Measurements from ENCODE around the gene GATAD2A. TPM values are rescaled to one million over a fixed set of nuclear protein-coding genes. Genes with fewer than 3 reads are reported as not detected.

Gene GATAD2A
- total and polyA plus RNA-seq, 4 experiments from 2014 or later: 3.8 to 108 (median 65.6) TPM

- Mint-ChIP-seq H3K4me3 (peak overlapping the region in 4 of 8 donors; percentile 7 to 67 (median 19)), H3K27me3 (no peaks in the 10 kb centered on the region), H3K27ac (peak overlapping the region; percentile 22 to 82 (median 49)), H3K9me3 (no peaks in the 10 kb centered on the region), H3K36me3 (peaks cover 3 to 4% of the 10 kb centered on the region in 2 donors), H3K4me1 (peaks cover 42 to 93% (median 72%) of the 10 kb centered on the region in 4 donors)
- CTCF ChIA-PET (ENCODE audit: partially characterized antibody): no interaction called here
- POLR2A ChIA-PET (ENCODE audit: partially characterized antibody): no interaction called here
- Histone ChIP-seq H3K27me3 (ENCODE audit: insufficient read depth, low read length) (no peaks in the 10 kb centered on the region), H3K27ac (ENCODE audit: low read depth, low read length) (peak overlapping the region; percentile 10), H3K4me1 (ENCODE audit: insufficient read depth, low read length) (peaks cover 77% of the 10 kb centered on the region), H3K36me3 (ENCODE audit: insufficient read depth, low read length) (no peaks in the 10 kb centered on the region), H3K9me3 (ENCODE audit: control insufficient read depth in 1 of 2, low read length in 2 of 2) (no peaks in the 10 kb centered on the region), H3K4me3 (ENCODE audit: low read length in 2 of 2) (no peak overlapping the region)
- DNase-seq: no peak
- intact Hi-C loops (cut with micrococcal nuclease): no loop called here
These were observed 15.8 kb downstream of the GATAD2A start for GRCh38 chr19:19421299-19421696.

- Mint-ChIP-seq H3K9me3 (no peaks in the 10 kb centered on the region), H3K36me3 (peaks cover 3 to 4% of the 10 kb centered on the region in 2 donors), H3K4me3 (peak overlapping the region in 2 of 8 donors; percentile 15 to 39), H3K4me1 (peaks cover 43 to 96% (median 73%) of the 10 kb centered on the region in 4 donors), H3K27me3 (no peaks in the 10 kb centered on the region), H3K27ac (peak overlapping the region in 1 of 7 donors; percentile 67)
- ChIA-PET POLR2A (ENCODE audit: partially characterized antibody) (no interaction called here), CTCF (ENCODE audit: partially characterized antibody) (no interaction called here)
- H3K27me3 ChIP-seq (ENCODE audit: insufficient read depth, low read length): no peaks in the 10 kb centered on the region
- DNase-seq: no peak
- H3K9me3 ChIP-seq (ENCODE audit: control insufficient read depth in 1 of 2, low read length in 2 of 2): no peaks in the 10 kb centered on the region
- no peaks in the 10 kb centered on the region for H3K36me3 ChIP-seq (ENCODE audit: insufficient read depth, low read length)
- intact Hi-C loops (cut with micrococcal nuclease): no loop called here
- peaks cover 78% of the 10 kb centered on the region for H3K4me1 ChIP-seq (ENCODE audit: insufficient read depth, low read length)
- no peak overlapping the region for H3K27ac ChIP-seq (ENCODE audit: low read depth, low read length)
- H3K4me3 ChIP-seq (ENCODE audit: low read length in 2 of 2): no peak overlapping the region
These were observed 16.7 kb downstream of the GATAD2A start for GRCh38 chr19:19422156-19422555.

- H3K4me3 Mint-ChIP-seq: peak overlapping the region in 2 of 8 donors; percentile 2 to 59
- H3K27me3 Mint-ChIP-seq: no peaks in the 10 kb centered on the region
- Histone ChIP-seq H3K4me3 (ENCODE audit: low read length in 2 of 2) (no peak overlapping the region), H3K36me3 (ENCODE audit: insufficient read depth, low read length) (no peaks in the 10 kb centered on the region), H3K9me3 (ENCODE audit: control insufficient read depth in 1 of 2, low read length in 2 of 2) (no peaks in the 10 kb centered on the region), H3K27ac (ENCODE audit: low read depth, low read length) (no peak overlapping the region), H3K27me3 (ENCODE audit: insufficient read depth, low read length) (no peaks in the 10 kb centered on the region), H3K4me1 (ENCODE audit: insufficient read depth, low read length) (peaks cover 77% of the 10 kb centered on the region)
- H3K9me3 Mint-ChIP-seq: no peaks in the 10 kb centered on the region
- H3K27ac Mint-ChIP-seq: peak overlapping the region in 3 of 7 donors; percentile 12 to 78 (median 36)
- intact Hi-C loops (cut with micrococcal nuclease): no loop called here
- ChIA-PET POLR2A (ENCODE audit: partially characterized antibody) (interaction anchor here (1.5 kb wide), 1 partner anchor 18 kb away, joined by 4 read pairs; the partner anchor contains the start of gene GATAD2A), CTCF (ENCODE audit: partially characterized antibody) (interaction anchor here (0.9 to 1.2 kb wide), 2 partner anchors 13 to 62 kb away, joined by 3 read pairs; no protein-coding TSS in a partner anchor)
- peaks cover 39 to 96% (median 72%) of the 10 kb centered on the region in 4 donors for H3K4me1 Mint-ChIP-seq
- H3K36me3 Mint-ChIP-seq: peaks cover 3 to 9% of the 10 kb centered on the region in 2 donors
- no peak for DNase-seq
These were observed 17.8 kb downstream of the GATAD2A start for GRCh38 chr19:19423322-19423721.

GRCh38 chr19:19425170-19425875 is 19.8 kb downstream of the GATAD2A start:
- ChIA-PET POLR2A (ENCODE audit: partially characterized antibody) (no interaction called here), CTCF (ENCODE audit: partially characterized antibody) (interaction anchor here (1.0 to 1.7 kb wide), 3 partner anchors 11 to 63 kb away, joined by 3 read pairs; partner anchors contain the start of gene GATAD2A)
- H3K27ac ChIP-seq (ENCODE audit: low read depth, low read length): no peak overlapping the region
- peak overlapping the region in 1 of 8 donors; percentile 23 for H3K4me3 Mint-ChIP-seq
- H3K27me3 ChIP-seq (ENCODE audit: insufficient read depth, low read length): no peaks in the 10 kb centered on the region
- H3K36me3 Mint-ChIP-seq: peaks cover 3 to 12% of the 10 kb centered on the region in 2 donors
- H3K36me3 ChIP-seq (ENCODE audit: insufficient read depth, low read length): no peaks in the 10 kb centered on the region
- H3K4me1 ChIP-seq (ENCODE audit: insufficient read depth, low read length): peaks cover 87% of the 10 kb centered on the region
- H3K4me1 Mint-ChIP-seq: peaks cover 44 to 100% (median 78%) of the 10 kb centered on the region in 4 donors
- H3K4me3 ChIP-seq (ENCODE audit: low read length in 2 of 2): no peak overlapping the region
- no peak for DNase-seq
- no peaks in the 10 kb centered on the region for H3K9me3 Mint-ChIP-seq
- H3K27me3 Mint-ChIP-seq: no peaks in the 10 kb centered on the region
- peak overlapping the region in 4 of 7 donors; percentile 18 to 75 (median 58) for H3K27ac Mint-ChIP-seq
- intact Hi-C loops (cut with micrococcal nuclease): no loop called here
- H3K9me3 ChIP-seq (ENCODE audit: control insufficient read depth in 1 of 2, low read length in 2 of 2): no peaks in the 10 kb centered on the region

GRCh38 chr19:19426216-19426615 is 20.7 kb downstream of the GATAD2A start:
- H3K27me3 Mint-ChIP-seq: no peaks in the 10 kb centered on the region
- no peak overlapping the region for H3K4me3 ChIP-seq (ENCODE audit: low read length in 2 of 2)
- no peak overlapping the region for H3K27ac ChIP-seq (ENCODE audit: low read depth, low read length)
- no peaks in the 10 kb centered on the region for H3K27me3 ChIP-seq (ENCODE audit: insufficient read depth, low read length)
- peaks cover 42 to 100% (median 77%) of the 10 kb centered on the region in 4 donors for H3K4me1 Mint-ChIP-seq
- no peaks in the 10 kb centered on the region for H3K9me3 ChIP-seq (ENCODE audit: control insufficient read depth in 1 of 2, low read length in 2 of 2)
- CTCF ChIA-PET (ENCODE audit: partially characterized antibody): interaction anchor here (1.0 to 1.2 kb wide), 2 partner anchors 21 to 63 kb away, joined by 3 read pairs; partner anchors contain the start of gene GATAD2A
- POLR2A ChIA-PET (ENCODE audit: partially characterized antibody): interaction anchor here (0.9 kb wide), 1 partner anchor 28 kb away, joined by 3 read pairs; no protein-coding TSS in a partner anchor
- H3K9me3 Mint-ChIP-seq: no peaks in the 10 kb centered on the region
- no peak overlapping the region for H3K4me3 Mint-ChIP-seq
- intact Hi-C loops (cut with micrococcal nuclease): no loop called here
- no peaks in the 10 kb centered on the region for H3K36me3 ChIP-seq (ENCODE audit: insufficient read depth, low read length)
- DNase-seq: no peak
- peak overlapping the region in 2 of 7 donors; percentile 48 to 75 for H3K27ac Mint-ChIP-seq
- H3K36me3 Mint-ChIP-seq: peaks cover 0 to 12% of the 10 kb centered on the region in 2 donors
- H3K4me1 ChIP-seq (ENCODE audit: insufficient read depth, low read length): peaks cover 87% of the 10 kb centered on the region

- Mint-ChIP-seq H3K4me1 (peaks cover 41 to 100% (median 77%) of the 10 kb centered on the region in 4 donors), H3K36me3 (peaks cover 0 to 12% of the 10 kb centered on the region in 2 donors), H3K4me3 (peak overlapping the region in 1 of 8 donors; percentile 39), H3K9me3 (peaks cover 0 to 2% (median 0%) of the 10 kb centered on the region in 8 donors), H3K27ac (peak overlapping the region in 6 of 7 donors; percentile 10 to 79 (median 46)), H3K27me3 (no peaks in the 10 kb centered on the region)
- H3K4me3 ChIP-seq (ENCODE audit: low read length in 2 of 2): no peak overlapping the region
- no peaks in the 10 kb centered on the region for H3K36me3 ChIP-seq (ENCODE audit: insufficient read depth, low read length)
- H3K27ac ChIP-seq (ENCODE audit: low read depth, low read length): no peak overlapping the region
- H3K27me3 ChIP-seq (ENCODE audit: insufficient read depth, low read length): no peaks in the 10 kb centered on the region
- ChIA-PET CTCF (ENCODE audit: partially characterized antibody) (no interaction called here), POLR2A (ENCODE audit: partially characterized antibody) (interaction anchor here (0.6 to 0.9 kb wide), 2 partner anchors 28 to 60 kb away, joined by 3 read pairs; no protein-coding TSS in a partner anchor)
- intact Hi-C loops (cut with micrococcal nuclease): no loop called here
- H3K4me1 ChIP-seq (ENCODE audit: insufficient read depth, low read length): peaks cover 83% of the 10 kb centered on the region
- no peaks in the 10 kb centered on the region for H3K9me3 ChIP-seq (ENCODE audit: control insufficient read depth in 1 of 2, low read length in 2 of 2)
- DNase-seq: no peak
These were observed 21.3 kb downstream of the GATAD2A start for GRCh38 chr19:19426799-19427198.

- CTCF ChIA-PET (ENCODE audit: partially characterized antibody): no interaction called here
- peaks cover 84% of the 10 kb centered on the region for H3K4me1 ChIP-seq (ENCODE audit: insufficient read depth, low read length)
These were observed 21.8 kb downstream of the GATAD2A start for GRCh38 chr19:19427302-19427701.

More at GRCh38 chr19:19427302-19427701, 21.8 kb downstream of the GATAD2A start:
- H3K36me3 Mint-ChIP-seq: peaks cover 0 to 12% of the 10 kb centered on the region in 2 donors
- Histone ChIP-seq H3K4me3 (ENCODE audit: low read length in 2 of 2) (no peak overlapping the region), H3K27me3 (ENCODE audit: insufficient read depth, low read length) (no peaks in the 10 kb centered on the region), H3K36me3 (ENCODE audit: insufficient read depth, low read length) (no peaks in the 10 kb centered on the region), H3K27ac (ENCODE audit: low read depth, low read length) (no peak overlapping the region), H3K9me3 (ENCODE audit: control insufficient read depth in 1 of 2, low read length in 2 of 2) (no peaks in the 10 kb centered on the region)
- intact Hi-C loops (cut with micrococcal nuclease): no loop called here
- no peak for DNase-seq
- POLR2A ChIA-PET (ENCODE audit: partially characterized antibody): interaction anchor here (0.6 kb wide), 1 partner anchor 60 kb away, joined by 3 read pairs; no protein-coding TSS in a partner anchor
- H3K9me3 Mint-ChIP-seq: peaks cover 0 to 2% (median 0%) of the 10 kb centered on the region in 8 donors
- no peaks in the 10 kb centered on the region for H3K27me3 Mint-ChIP-seq
- no peak overlapping the region for H3K4me3 Mint-ChIP-seq
- peak overlapping the region in 6 of 7 donors; percentile 47 to 79 (median 58) for H3K27ac Mint-ChIP-seq
- peaks cover 42 to 100% (median 74%) of the 10 kb centered on the region in 4 donors for H3K4me1 Mint-ChIP-seq
